Esophagus muscularis mucosa (tissue), 3 donors: ENCODE data around the gene ATP8B1.

Experiments
- POLR2A ChIP-seq: fragments of 450-650 bp; IDR thresholded peaks from one replicate; pipeline ENCODE4 v1.6.1; 2017; ENCODE audit warnings: antibody characterized with exemption, moderate library complexity, mild to moderate bottlenecking, low read depth
- TF ChIP-seq, protein P1 (sequence below), 3 experiments: fragments of 200-600 bp in 2 of 3; fragments of 450-650 bp in 1 of 3; sonication (generic) in 2 of 3; IDR thresholded peaks; one replicate each; pipeline ENCODE4 v1.5.1; 2017 to 2019; ENCODE audit warnings: antibody characterized with exemption in 3 of 3, mild to moderate bottlenecking in 2 of 3, moderate library complexity in 1 of 3

DNA sequence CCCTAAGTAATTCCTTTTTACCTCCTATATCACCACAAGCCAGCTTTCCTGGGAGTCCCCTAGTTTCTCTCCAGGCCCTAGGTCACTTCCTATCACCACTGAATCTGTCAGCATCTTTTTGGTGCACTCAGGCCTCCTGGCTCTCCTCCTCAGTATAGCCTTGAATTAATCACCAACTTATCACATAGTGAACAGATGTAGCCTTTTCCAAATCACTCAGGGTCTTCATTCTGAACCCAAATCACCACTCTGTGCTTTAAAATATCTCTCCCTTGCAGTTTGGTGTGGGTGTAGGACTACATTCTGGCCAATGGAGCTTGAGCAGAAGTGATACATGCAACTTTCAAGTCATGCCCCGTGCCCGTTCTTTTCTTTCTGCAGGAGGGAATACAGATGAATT, 29.6 kb upstream of the ATP8B1 start:
- TF ChIP-seq POLR2A, result no peak
- TF ChIP-seq, protein P1, sequence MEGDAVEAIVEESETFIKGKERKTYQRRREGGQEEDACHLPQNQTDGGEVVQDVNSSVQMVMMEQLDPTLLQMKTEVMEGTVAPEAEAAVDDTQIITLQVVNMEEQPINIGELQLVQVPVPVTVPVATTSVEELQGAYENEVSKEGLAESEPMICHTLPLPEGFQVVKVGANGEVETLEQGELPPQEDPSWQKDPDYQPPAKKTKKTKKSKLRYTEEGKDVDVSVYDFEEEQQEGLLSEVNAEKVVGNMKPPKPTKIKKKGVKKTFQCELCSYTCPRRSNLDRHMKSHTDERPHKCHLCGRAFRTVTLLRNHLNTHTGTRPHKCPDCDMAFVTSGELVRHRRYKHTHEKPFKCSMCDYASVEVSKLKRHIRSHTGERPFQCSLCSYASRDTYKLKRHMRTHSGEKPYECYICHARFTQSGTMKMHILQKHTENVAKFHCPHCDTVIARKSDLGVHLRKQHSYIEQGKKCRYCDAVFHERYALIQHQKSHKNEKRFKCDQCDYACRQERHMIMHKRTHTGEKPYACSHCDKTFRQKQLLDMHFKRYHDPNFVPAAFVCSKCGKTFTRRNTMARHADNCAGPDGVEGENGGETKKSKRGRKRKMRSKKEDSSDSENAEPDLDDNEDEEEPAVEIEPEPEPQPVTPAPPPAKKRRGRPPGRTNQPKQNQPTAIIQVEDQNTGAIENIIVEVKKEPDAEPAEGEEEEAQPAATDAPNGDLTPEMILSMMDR (IDR thresholded peaks at IDR 0.05), result no peak
